WTC11 (cell line): Measurements from ENCODE around the gene PYY.

Source experiments
- ELF4 ChIP-seq: sonication (generic); formaldehyde crosslinking; IDR thresholded peaks from 2 replicates; pipeline ENCODE4 v1.8.1; 2022; ENCODE audit warnings: low read depth, mild to moderate bottlenecking, moderate library complexity, missing genetic modification reagents
- KAT7 ChIP-seq: sonication (generic); formaldehyde crosslinking; IDR thresholded peaks from 2 replicates; pipeline ENCODE4 v1.8.1; 2023; ENCODE audit warnings: missing genetic modification reagents, mild to moderate bottlenecking, borderline replicate concordance
- MXD4 ChIP-seq: fragments of 250-450 bp; sonication (Bioruptor Pico); IDR thresholded peaks from 2 replicates; pipeline ENCODE4 v1.8.0; 2021; ENCODE audit warnings: mild to moderate bottlenecking, moderate library complexity, borderline replicate concordance
- ZNF263 ChIP-seq: sonication (generic); formaldehyde crosslinking; IDR thresholded peaks from 2 replicates; pipeline ENCODE4 v1.8.1; 2022; ENCODE audit warnings: low read depth, mild to moderate bottlenecking, moderate library complexity, missing genetic modification reagents
- TF ChIP-seq, protein P1 (sequence below): fragments of 200-600 bp; IDR thresholded peaks from 2 replicates; pipeline ENCODE4 v1.8.0; 2022; ENCODE audit warnings: antibody characterized with exemption
- TF ChIP-seq, protein P2 (sequence below): sonication (generic); formaldehyde crosslinking; IDR thresholded peaks from 2 replicates; pipeline ENCODE4 v1.8.1; 2022; ENCODE audit warnings: low read depth, missing genetic modification reagents, borderline replicate concordance
- TF ChIP-seq, protein P3 (sequence below): fragments of 250-450 bp; sonication (Bioruptor Pico); IDR thresholded peaks from 2 replicates; pipeline ENCODE4 v1.9.0; 2021; ENCODE audit warnings: mild to moderate bottlenecking

DNA sequence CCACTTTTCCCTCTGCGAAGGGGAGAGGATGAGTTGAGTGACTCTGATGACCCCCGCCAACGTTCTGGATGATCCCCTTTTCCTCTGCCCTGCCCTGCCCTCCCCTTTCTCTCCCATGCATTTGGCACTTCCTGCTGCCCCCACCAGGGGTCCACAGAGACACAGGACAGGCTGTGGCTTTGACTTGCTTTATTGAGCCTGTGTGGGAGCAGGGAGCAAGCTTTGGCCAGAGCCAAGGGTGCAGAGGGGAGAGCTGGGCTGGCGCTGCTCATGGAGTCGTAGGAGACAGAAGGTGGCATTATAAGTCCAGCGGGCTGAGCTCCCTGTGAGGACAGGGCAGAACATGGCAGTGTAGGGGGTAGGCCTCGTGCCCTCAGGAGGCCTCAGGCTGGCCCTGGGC, 13.1 kb downstream of the PYY start:
- no peak for TF ChIP-seq ZNF263
- TF ChIP-seq, protein P1, sequence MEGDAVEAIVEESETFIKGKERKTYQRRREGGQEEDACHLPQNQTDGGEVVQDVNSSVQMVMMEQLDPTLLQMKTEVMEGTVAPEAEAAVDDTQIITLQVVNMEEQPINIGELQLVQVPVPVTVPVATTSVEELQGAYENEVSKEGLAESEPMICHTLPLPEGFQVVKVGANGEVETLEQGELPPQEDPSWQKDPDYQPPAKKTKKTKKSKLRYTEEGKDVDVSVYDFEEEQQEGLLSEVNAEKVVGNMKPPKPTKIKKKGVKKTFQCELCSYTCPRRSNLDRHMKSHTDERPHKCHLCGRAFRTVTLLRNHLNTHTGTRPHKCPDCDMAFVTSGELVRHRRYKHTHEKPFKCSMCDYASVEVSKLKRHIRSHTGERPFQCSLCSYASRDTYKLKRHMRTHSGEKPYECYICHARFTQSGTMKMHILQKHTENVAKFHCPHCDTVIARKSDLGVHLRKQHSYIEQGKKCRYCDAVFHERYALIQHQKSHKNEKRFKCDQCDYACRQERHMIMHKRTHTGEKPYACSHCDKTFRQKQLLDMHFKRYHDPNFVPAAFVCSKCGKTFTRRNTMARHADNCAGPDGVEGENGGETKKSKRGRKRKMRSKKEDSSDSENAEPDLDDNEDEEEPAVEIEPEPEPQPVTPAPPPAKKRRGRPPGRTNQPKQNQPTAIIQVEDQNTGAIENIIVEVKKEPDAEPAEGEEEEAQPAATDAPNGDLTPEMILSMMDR, result peak; percentile 56
- no peak for TF ChIP-seq KAT7
- TF ChIP-seq MXD4, result no peak
- no peak for TF ChIP-seq ELF4 (CRISPR knock-in tag)
- TF ChIP-seq, protein P2, sequence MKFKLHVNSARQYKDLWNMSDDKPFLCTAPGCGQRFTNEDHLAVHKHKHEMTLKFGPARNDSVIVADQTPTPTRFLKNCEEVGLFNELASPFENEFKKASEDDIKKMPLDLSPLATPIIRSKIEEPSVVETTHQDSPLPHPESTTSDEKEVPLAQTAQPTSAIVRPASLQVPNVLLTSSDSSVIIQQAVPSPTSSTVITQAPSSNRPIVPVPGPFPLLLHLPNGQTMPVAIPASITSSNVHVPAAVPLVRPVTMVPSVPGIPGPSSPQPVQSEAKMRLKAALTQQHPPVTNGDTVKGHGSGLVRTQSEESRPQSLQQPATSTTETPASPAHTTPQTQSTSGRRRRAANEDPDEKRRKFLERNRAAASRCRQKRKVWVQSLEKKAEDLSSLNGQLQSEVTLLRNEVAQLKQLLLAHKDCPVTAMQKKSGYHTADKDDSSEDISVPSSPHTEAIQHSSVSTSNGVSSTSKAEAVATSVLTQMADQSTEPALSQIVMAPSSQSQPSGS (CRISPR knock-in tag), result no peak
- TF ChIP-seq, protein P3, sequence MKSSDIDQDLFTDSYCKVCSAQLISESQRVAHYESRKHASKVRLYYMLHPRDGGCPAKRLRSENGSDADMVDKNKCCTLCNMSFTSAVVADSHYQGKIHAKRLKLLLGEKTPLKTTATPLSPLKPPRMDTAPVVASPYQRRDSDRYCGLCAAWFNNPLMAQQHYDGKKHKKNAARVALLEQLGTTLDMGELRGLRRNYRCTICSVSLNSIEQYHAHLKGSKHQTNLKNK (CRISPR knock-in tag), result no peak
